Breast epithelium (tissue), 4 donors: ENCODE results near the gene ZSCAN22. TPM values are rescaled to one million over a fixed set of nuclear protein-coding genes. Genes with fewer than 3 reads are reported as not detected.

Experiments
- DNase-seq, 2 donors: peaks; one replicate each; pipeline ENCODE4 v3.0.0-alpha.2; 2019; ENCODE audit warnings: low spot score in 2 of 2
- H3K27ac ChIP-seq, 2 donors: fragments of 200-600 bp; sonication (generic) in 1 of 2; one replicate each; pipeline ENCODE4 v1.5.1; 2016 to 2019; ENCODE audit warnings: mild to moderate bottlenecking in 1 of 2
- H3K27me3 ChIP-seq, 2 donors: fragments of 200-600 bp; sonication (generic) in 1 of 2; one replicate each; pipeline versions ENCODE4 v1.5.1 to v1.6.0; 2017 to 2019; ENCODE audit warnings: control low read depth in 1 of 2, mild to moderate bottlenecking in 1 of 2
- H3K36me3 ChIP-seq: fragments of 200-600 bp; one replicate; pipeline ENCODE4 v1.5.1; 2019
- H3K4me1 ChIP-seq, 2 donors: fragments of 200-600 bp; sonication (generic); one replicate each; pipeline ENCODE4 v1.5.1; 2016 to 2019; ENCODE audit warnings: control low read depth in 1 of 2
- H3K4me3 ChIP-seq, 3 donors: fragments of 200-600 bp; sonication (generic); 1 replicate in 2 of 3; 2 replicates in 1 of 3; pipeline ENCODE4 v1.5.1; 2016 to 2019; ENCODE audit warnings: mild to moderate bottlenecking in 3 of 3, moderate library complexity in 2 of 3
- H3K9me3 ChIP-seq, 2 donors: fragments of 200-600 bp; sonication (generic) in 1 of 2; one replicate each; pipeline ENCODE4 v1.5.1; 2016 to 2019; ENCODE audit warnings: control low read depth in 1 of 2
- POLR2A ChIP-seq: fragments of 450-650 bp; IDR thresholded peaks from one replicate; pipeline ENCODE4 v1.6.1; 2016; ENCODE audit warnings: antibody characterized with exemption, mild to moderate bottlenecking, moderate library complexity
- POLR2AphosphoS5 ChIP-seq, 3 donors: sonication (generic); formaldehyde crosslinking; IDR thresholded peaks; one replicate each; pipeline ENCODE4 v1.6.1; 2017; ENCODE audit warnings: antibody characterized with exemption in 3 of 3
- intact Hi-C: fragments of 100-400 bp; cut with DNase I; formaldehyde crosslinking; loops from one replicate; pipeline ENCODE4 v1.15.1; 2023; ENCODE audit warnings: low total_unique reads
- total RNA-seq, 3 donors: library from RNA; depleted of rRNA; stranded (reverse); fragments of >200 nt; gene quantifications; one replicate each; pipeline ENCODE4 v1.1.0, GENCODE V29; 2016
- TF ChIP-seq, protein P1 (sequence below), 3 donors: fragments of 450-650 bp; IDR thresholded peaks; one replicate each; pipeline ENCODE4 v1.5.1; 2016 to 2017; ENCODE audit warnings: antibody characterized with exemption in 3 of 3, mild to moderate bottlenecking in 3 of 3, moderate library complexity in 3 of 3

Gene ZSCAN22
- total RNA-seq, 3 donors from 2014 or later: 2.6 to 3.8 (median 3.6) TPM

DNA sequence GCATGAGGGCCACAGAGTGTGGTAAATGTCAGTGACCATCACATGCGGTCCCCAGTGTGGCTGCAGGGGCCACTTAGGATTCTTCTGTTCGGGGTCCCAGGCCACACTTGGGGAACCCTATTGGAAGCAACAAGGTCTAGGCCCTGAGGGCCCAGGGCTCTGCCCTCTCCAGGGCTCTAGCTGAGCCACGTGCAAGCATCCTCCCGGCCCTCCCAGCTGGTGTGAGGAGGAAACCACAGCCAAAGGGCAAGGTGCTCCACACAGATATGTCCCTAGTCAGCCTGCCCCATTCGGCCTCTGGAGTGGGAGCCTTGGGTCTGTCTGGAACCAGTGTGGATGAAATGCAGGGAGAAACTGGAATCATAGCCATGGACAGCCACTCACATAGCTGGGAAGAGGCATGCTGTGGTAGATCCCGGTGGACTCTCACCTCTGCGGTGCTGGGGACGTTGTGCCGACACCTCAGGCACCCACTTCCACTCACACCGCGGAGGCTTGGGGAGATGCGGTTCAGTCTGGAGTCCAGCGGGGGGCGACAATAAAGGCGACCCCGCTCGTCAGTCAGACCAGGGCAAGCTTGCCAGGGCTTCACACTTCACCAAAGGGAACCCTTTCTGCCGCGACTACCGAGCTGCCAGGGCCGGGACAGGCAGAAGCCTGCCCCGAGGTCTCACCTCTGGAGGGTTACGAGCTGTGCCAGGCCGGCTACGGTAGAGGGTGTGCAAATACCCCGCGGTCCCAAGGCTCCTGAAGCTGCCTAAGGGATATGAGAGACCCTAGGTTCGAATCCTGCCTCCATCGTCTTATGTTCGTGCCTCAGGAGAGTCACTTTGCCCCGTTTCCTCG lies 40.0 kb downstream of the ZSCAN22 start:
- DNase-seq: no peak
- no peaks in the 10 kb centered on the region for H3K4me1 ChIP-seq
- H3K36me3 ChIP-seq: no peaks in the 10 kb centered on the region
- H3K4me3 ChIP-seq: no peak overlapping the region
- H3K9me3 ChIP-seq: no peaks in the 10 kb centered on the region
- H3K27ac ChIP-seq: no peak overlapping the region
- no peaks in the 10 kb centered on the region for H3K27me3 ChIP-seq
- TF ChIP-seq POLR2AphosphoS5 (IDR thresholded peaks at IDR 0.05) (no peak), POLR2A (no peak)
- TF ChIP-seq, protein P1, sequence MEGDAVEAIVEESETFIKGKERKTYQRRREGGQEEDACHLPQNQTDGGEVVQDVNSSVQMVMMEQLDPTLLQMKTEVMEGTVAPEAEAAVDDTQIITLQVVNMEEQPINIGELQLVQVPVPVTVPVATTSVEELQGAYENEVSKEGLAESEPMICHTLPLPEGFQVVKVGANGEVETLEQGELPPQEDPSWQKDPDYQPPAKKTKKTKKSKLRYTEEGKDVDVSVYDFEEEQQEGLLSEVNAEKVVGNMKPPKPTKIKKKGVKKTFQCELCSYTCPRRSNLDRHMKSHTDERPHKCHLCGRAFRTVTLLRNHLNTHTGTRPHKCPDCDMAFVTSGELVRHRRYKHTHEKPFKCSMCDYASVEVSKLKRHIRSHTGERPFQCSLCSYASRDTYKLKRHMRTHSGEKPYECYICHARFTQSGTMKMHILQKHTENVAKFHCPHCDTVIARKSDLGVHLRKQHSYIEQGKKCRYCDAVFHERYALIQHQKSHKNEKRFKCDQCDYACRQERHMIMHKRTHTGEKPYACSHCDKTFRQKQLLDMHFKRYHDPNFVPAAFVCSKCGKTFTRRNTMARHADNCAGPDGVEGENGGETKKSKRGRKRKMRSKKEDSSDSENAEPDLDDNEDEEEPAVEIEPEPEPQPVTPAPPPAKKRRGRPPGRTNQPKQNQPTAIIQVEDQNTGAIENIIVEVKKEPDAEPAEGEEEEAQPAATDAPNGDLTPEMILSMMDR (IDR thresholded peaks at IDR 0.05): no peak
- intact Hi-C loops: no loop called here

DNA sequence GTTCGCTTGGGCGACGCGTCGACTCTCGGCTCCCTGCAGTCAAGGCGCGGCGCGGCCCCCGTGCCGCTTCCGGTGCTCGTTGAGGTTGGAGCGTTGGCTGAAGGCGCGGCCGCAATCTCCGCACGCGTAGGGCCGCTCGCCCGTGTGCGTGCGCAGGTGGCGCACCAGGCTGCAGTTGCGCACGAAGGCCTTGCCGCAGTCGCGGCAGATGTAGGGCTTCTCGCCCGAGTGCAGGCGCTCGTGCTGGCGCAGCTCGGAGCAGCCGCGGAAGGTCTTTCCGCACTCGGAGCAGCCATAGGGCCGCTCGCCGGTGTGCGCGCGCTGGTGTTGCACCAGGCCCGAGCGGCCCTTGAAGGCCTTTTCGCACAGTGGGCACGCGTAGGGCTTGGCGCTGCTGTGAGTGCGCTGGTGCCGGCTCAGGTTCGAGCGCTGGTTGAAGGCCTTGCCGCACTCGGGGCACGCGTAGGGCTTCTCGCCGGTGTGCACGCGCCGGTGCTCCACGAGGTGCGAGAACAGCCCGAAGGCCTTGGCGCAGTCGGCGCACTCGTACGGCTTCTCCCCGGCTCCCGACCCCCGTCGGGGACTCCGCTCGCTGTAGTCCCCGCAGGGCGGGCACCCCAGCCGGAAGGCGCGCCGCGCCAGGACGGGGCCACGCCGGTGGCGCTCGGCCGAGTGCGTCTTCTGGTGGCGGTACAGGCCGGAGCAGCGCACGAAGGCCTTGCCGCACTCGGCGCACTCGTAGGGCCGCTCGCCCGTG lies 41.1 kb downstream of the ZSCAN22 start:
- Histone ChIP-seq H3K4me3 (no peak overlapping the region), H3K27ac (no peak overlapping the region), H3K27me3 (no peaks in the 10 kb centered on the region), H3K4me1 (peaks cover 0 to 3% of the 10 kb centered on the region in 2 donors), H3K9me3 (no peaks in the 10 kb centered on the region), H3K36me3 (no peaks in the 10 kb centered on the region)
- DNase-seq: no peak
- intact Hi-C loops: no loop called here
- TF ChIP-seq POLR2AphosphoS5 (IDR thresholded peaks at IDR 0.05) (no peak), POLR2A (no peak)
- TF ChIP-seq, protein P1 (IDR thresholded peaks at IDR 0.05): no peak

DNA sequence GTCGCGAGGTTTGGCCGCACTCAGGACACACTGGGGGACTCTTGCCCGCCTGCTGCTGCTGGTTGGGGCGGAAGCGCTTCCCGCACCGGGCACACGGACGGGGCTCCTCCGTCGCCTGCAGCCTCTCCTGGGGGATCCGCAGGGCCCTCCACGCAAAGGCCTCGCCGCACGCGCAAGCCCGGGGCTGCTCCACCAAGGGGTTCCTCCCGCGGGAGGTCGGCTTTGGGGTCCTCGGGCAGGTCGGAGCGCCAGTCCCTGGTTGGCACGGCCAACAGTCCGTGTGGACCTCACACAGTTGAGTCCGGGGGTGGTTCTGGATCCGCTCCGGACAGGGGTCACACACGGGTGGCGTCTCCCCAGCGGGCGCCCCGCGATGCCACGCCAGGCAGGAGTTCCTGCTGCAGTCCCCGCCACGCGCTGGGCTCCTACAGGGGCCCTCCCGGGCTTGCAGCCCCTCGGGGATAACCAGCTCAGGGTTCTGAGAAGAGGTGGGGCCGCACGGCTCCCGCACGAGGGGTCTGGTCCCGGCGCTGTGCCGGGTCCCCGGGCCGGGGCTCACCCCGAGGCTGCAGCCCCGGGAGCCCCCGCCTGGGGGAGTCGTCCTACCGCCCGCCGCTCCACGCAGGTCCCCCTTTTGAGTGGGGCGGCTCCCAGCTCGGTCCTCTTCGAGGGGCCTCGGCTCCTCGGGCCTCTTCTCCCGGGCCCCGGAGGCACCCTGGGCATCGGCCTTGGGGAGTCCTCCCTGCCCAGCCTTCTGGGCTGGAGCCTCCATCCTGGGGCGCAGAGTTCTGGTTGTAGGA lies 42.0 kb downstream of the ZSCAN22 start:
- TF ChIP-seq, protein P1 (IDR thresholded peaks at IDR 0.05): no peak
- Histone ChIP-seq H3K27me3 (no peaks in the 10 kb centered on the region), H3K4me1 (peaks cover 0 to 9% of the 10 kb centered on the region in 2 donors), H3K9me3 (no peaks in the 10 kb centered on the region), H3K27ac (no peak overlapping the region), H3K4me3 (no peak overlapping the region), H3K36me3 (no peaks in the 10 kb centered on the region)
- no peak for DNase-seq
- intact Hi-C loops: no loop called here

DNA sequence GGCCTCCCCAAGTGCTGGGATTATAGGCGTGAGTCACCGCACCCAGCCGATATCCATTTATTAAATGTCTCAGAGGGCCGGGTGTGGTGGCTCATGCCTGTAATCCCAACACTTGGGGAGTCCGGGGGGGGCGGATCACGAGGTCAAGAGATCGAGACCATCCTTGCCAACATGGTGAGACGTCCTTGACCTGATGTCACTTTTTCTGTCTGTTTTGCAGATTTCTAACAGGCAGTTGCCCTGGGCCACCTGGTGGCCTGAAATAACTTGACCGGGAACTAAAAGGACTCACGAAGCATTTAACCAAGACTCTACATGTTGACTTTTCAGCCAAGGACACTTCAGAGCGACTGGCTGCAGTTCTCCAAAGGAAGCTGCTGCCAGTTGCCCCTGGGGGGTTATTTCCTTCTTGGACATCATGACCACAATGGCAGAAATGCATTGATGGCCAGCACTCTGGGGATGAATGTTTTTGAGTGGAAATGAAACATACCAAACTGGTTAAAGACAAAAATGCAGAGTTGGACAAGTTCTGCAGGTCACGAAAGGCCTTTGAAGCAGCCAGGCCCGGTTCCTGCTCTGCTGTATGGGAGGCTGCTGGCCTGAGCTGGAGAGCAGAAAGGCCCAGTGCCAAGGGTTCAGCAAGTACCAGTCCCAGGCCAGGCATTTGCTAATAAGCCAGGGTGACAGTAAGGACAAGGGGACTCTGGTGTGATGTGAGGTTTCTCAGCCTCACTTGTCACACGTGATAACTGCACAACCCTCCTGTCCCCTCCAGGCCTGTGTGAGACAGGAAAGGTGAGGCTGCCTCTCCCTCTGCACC lies 45.7 kb downstream of the ZSCAN22 start:
- no peaks in the 10 kb centered on the region for H3K9me3 ChIP-seq
- intact Hi-C loops: no loop called here
- H3K27ac ChIP-seq: peak overlapping the region; percentile 57 to 66
- H3K4me1 ChIP-seq: peaks cover 0 to 9% of the 10 kb centered on the region in 2 donors
- peak in 1 of 2 donors; percentile 60 for DNase-seq
- no peak overlapping the region for H3K4me3 ChIP-seq
- H3K27me3 ChIP-seq: no peaks in the 10 kb centered on the region
- H3K36me3 ChIP-seq: no peaks in the 10 kb centered on the region
- TF ChIP-seq, protein P1 (IDR thresholded peaks at IDR 0.05): peak in 1 of 3 donors; percentile 23
- no peak for TF ChIP-seq POLR2A
- TF ChIP-seq POLR2AphosphoS5 (IDR thresholded peaks at IDR 0.05): no peak
